Osteoblast (primary cell): ENCODE data around the gene METTL15. TPM values are rescaled to one million over a fixed set of nuclear protein-coding genes. Genes with fewer than 3 reads are reported as not detected.

ENCODE experiments used
- DNase-seq: peaks from one replicate; pipeline ENCODE4 v3.0.0; 2011; ENCODE audit warnings: low spot score, mixed read lengths; ENCODE audit not compliant: insufficient read length; ENCODE audit errors: missing footprints
- H2AFZ ChIP-seq: 2 replicates; pipeline ENCODE4 v1.6.0; 2011; ENCODE audit warnings: mild to moderate bottlenecking, low read length
- H3K27ac ChIP-seq: 2 replicates; pipeline ENCODE4 v1.5.1; 2011; ENCODE audit warnings: mild to moderate bottlenecking, low read depth, low read length, moderate library complexity
- H3K27me3 ChIP-seq: 2 replicates; pipeline ENCODE4 v1.6.0; 2012; ENCODE audit warnings: mild to moderate bottlenecking, control low read depth, inconsistent platforms, low read length, moderate library complexity; ENCODE audit not compliant: insufficient read depth
- H3K36me3 ChIP-seq: 2 replicates; pipeline ENCODE4 v1.5.1; 2011; ENCODE audit warnings: mild to moderate bottlenecking, low read length, control low read depth, moderate library complexity; ENCODE audit not compliant: insufficient read depth
- H3K4me1 ChIP-seq: 2 replicates; pipeline ENCODE4 v1.5.1; 2011; ENCODE audit warnings: mild to moderate bottlenecking, low read length, control low read depth, moderate library complexity; ENCODE audit not compliant: insufficient read depth
- H3K4me2 ChIP-seq: 2 replicates; pipeline ENCODE4 v1.6.0; 2011; ENCODE audit warnings: mild to moderate bottlenecking, low read length; ENCODE audit not compliant: insufficient read depth
- H3K4me3 ChIP-seq: fragments of 200-600 bp; sonication (generic); 3 replicates; pipeline ENCODE4 v1.5.1; 2012; ENCODE audit warnings: mild to moderate bottlenecking, low read length, inconsistent platforms; ENCODE audit not compliant: insufficient read depth
- H3K79me2 ChIP-seq: 2 replicates; pipeline ENCODE4 v1.6.0; 2012; ENCODE audit warnings: mild to moderate bottlenecking, low read length, control low read depth, inconsistent platforms; ENCODE audit not compliant: insufficient read depth
- H3K9me3 ChIP-seq: 2 replicates; pipeline ENCODE4 v1.5.1; 2011; ENCODE audit warnings: low read depth, low read length, control low read depth
- H4K20me1 ChIP-seq: 2 replicates; pipeline ENCODE4 v1.6.0; 2012; ENCODE audit warnings: mild to moderate bottlenecking, low read length, control low read depth; ENCODE audit not compliant: insufficient read depth
- total RNA-seq: library from RNA; depleted of rRNA; stranded (reverse); fragments of >200 nt; gene quantifications from 2 replicates; pipeline ENCODE4 v1.2.3, GENCODE V29; 2012
- TF ChIP-seq, protein P1 (sequence below): IDR thresholded peaks from 2 replicates; pipeline ENCODE4 v1.5.1; 2011; ENCODE audit warnings: mild to moderate bottlenecking, low read depth, low read length, moderate library complexity; ENCODE audit errors: extremely low read depth

The METTL15 gene
- total RNA-seq, 1 donor = 13.4 TPM

DNA sequence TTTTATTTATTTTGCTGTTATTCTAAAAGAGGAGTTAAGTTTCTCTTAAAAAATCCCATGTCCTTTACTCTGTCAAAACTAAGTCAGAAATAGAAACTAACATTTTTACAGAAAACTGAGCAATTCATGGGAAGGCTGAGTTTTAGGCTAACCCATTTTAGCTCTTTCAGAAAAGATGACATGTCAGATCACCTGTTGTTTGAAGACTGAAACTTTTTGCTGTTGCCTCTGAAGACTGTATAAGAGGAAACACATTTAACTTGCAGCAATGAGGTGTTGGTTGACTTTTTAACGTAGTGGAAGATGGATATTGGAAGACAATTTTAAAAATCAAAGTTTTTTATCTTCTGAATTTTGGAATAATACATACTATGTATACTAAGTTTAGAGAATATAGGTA lies 115.4 kb downstream of the METTL15 start:
- no peaks in the 10 kb centered on the region for H3K9me3 ChIP-seq
- TF ChIP-seq, protein P1, sequence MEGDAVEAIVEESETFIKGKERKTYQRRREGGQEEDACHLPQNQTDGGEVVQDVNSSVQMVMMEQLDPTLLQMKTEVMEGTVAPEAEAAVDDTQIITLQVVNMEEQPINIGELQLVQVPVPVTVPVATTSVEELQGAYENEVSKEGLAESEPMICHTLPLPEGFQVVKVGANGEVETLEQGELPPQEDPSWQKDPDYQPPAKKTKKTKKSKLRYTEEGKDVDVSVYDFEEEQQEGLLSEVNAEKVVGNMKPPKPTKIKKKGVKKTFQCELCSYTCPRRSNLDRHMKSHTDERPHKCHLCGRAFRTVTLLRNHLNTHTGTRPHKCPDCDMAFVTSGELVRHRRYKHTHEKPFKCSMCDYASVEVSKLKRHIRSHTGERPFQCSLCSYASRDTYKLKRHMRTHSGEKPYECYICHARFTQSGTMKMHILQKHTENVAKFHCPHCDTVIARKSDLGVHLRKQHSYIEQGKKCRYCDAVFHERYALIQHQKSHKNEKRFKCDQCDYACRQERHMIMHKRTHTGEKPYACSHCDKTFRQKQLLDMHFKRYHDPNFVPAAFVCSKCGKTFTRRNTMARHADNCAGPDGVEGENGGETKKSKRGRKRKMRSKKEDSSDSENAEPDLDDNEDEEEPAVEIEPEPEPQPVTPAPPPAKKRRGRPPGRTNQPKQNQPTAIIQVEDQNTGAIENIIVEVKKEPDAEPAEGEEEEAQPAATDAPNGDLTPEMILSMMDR = no peak
- no peak overlapping the region for H3K27ac ChIP-seq
- peaks cover 11% of the 10 kb centered on the region for H3K4me1 ChIP-seq
- no peak overlapping the region for H3K4me3 ChIP-seq
- H3K27me3 ChIP-seq = no peaks in the 10 kb centered on the region
- peaks cover 8% of the 10 kb centered on the region for H3K79me2 ChIP-seq
- no peaks in the 10 kb centered on the region for H4K20me1 ChIP-seq
- H2AFZ ChIP-seq = no peak overlapping the region
- no peaks in the 10 kb centered on the region for H3K36me3 ChIP-seq
- DNase-seq = no peak
- no peak overlapping the region for H3K4me2 ChIP-seq

DNA sequence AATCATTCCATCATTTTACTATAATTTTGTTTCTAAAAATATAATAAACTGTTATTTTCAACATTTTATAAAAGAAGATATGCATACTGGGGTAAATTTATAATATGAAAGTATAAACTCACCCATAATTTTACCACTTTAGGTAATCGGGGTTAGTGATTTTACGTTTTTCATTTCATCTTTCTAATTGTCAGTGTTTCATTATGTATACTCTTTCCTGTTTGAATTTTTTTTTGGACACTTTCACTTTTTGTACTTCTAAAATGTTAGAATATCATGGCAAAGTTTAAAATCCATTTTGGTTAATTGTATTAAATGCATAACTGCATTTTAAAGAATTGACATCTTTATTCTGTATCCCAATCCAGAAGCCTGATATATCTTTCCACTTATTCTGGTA lies 115.8 kb downstream of the METTL15 start:
- no peak for DNase-seq
- TF ChIP-seq, protein P1 = no peak
- no peaks in the 10 kb centered on the region for H3K9me3 ChIP-seq
- H3K36me3 ChIP-seq = no peaks in the 10 kb centered on the region
- H3K79me2 ChIP-seq = peaks cover 8% of the 10 kb centered on the region
- no peaks in the 10 kb centered on the region for H3K27me3 ChIP-seq
- no peak overlapping the region for H3K27ac ChIP-seq
- no peak overlapping the region for H3K4me2 ChIP-seq
- peaks cover 12% of the 10 kb centered on the region for H3K4me1 ChIP-seq
- H3K4me3 ChIP-seq = no peak overlapping the region
- H4K20me1 ChIP-seq = no peaks in the 10 kb centered on the region
- no peak overlapping the region for H2AFZ ChIP-seq

DNA sequence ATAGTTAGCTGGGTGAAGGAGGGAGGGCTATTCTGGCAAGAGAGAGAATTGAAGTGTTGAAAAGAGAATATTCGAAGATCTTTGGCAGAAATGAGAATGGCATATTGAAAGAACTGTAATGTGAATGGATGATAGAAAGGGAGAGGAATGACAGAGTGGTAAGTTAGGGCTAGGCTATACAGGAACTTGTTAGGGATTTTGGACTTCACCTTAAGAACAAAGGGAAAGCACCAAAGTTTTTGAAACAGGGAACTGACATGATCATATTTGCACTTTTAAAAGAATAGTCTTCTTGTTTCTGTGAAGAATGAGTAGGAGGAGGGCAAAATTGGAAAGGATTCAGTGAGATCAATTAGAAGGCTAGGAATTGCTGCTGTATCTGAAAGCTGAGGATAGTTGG lies 119.3 kb downstream of the METTL15 start:
- Histone ChIP-seq H3K27me3 (no peaks in the 10 kb centered on the region), H3K9me3 (no peaks in the 10 kb centered on the region), H3K36me3 (no peaks in the 10 kb centered on the region), H3K4me2 (peak overlapping the region; percentile 40), H3K79me2 (peaks cover 6% of the 10 kb centered on the region), H4K20me1 (no peaks in the 10 kb centered on the region), H3K27ac (peak overlapping the region; percentile 88), H3K4me3 (no peak overlapping the region), H3K4me1 (peaks cover 28% of the 10 kb centered on the region), H2AFZ (no peak overlapping the region)
- DNase-seq = no peak
- TF ChIP-seq, protein P1 = no peak

DNA sequence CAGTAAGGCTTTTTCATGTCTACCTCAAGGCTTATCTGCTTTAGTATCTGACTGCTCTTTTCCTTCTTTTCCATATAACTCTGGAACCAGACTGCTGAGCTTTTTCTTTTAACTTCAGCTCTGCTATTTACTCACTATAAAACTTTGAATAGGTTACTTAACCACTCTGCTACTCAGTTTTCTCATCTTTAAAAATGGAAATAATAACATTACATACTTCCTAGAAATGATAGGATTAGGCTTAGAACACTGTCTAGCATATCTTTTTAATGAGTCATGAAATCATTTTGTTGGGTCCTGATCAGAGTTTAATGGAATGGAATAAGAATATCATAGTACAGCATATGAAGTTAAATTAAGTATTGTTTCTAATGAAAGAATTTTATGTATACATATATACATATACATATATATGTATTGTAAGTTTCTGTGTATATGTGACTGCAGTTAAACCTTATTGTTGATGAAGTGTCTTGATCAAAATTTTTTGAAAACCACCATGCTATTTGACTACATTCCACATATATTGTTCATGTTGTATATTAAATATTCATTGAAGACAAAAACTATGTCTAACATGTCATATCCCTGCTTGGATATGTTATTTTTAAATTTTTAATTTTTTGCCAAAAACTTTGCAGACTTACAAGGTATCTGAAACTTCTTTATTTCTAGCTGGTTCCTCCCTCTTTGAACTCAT lies 120.2 kb downstream of the METTL15 start:
- Histone ChIP-seq H4K20me1 (no peaks in the 10 kb centered on the region), H3K4me3 (peak overlapping the region; percentile 34), H3K4me1 (peaks cover 28% of the 10 kb centered on the region), H3K4me2 (peak overlapping the region; percentile 40), H3K9me3 (no peaks in the 10 kb centered on the region), H3K27me3 (no peaks in the 10 kb centered on the region), H2AFZ (no peak overlapping the region), H3K36me3 (no peaks in the 10 kb centered on the region), H3K79me2 (peaks cover 6% of the 10 kb centered on the region), H3K27ac (peak overlapping the region; percentile 88)
- no peak for DNase-seq
- TF ChIP-seq, protein P1 = no peak
